OCI-LY7 (cell line): ENCODE measurements around the gene SLC10A7.

Source experiments
- CTCF ChIP-seq: fragments of 200-600 bp; sonication (generic); conservative IDR thresholded peaks from 2 replicates; pipeline ENCODE4 v1.5.1; 2014; ENCODE audit warnings: mild to moderate bottlenecking, antibody characterized with exemption, low read length, moderate library complexity, mixed read lengths
- EZH2phosphoT487 ChIP-seq: fragments of 200-600 bp; sonication (generic); IDR thresholded peaks from 2 replicates; pipeline ENCODE4 v1.6.1; 2018; ENCODE audit warnings: low read depth, borderline replicate concordance, mild to moderate bottlenecking, mixed run types, antibody characterized with exemption, low read length, moderate library complexity, mixed read lengths

- TF ChIP-seq CTCF = no peak
- TF ChIP-seq EZH2phosphoT487 = no peak
Observed at GRCh38 chr4:146334862-146335449, 186.8 kb downstream of the SLC10A7 start.
